Activated naive CD4-positive, alpha-beta T cell treated with anti-CD3 and anti-CD28 coated beads, Interleukin-2, amount 50 U/mL, for 16 hours (primary cell): ENCODE measurements around the gene AGL.
A peak's percentile ranks its signal among the peaks of the same experiment; 100 is the strongest.
"Not testable (repeated sequence)": the region's sequence is repeated elsewhere in the genome, so short reads cannot be mapped to it uniquely, and the experiment has no call there.

Experiments
- DNase-seq: peaks from one replicate; pipeline ENCODE4 v3.0.0-alpha.2; 2020

The AGL gene

GRCh38 chr1:99849744-99850458 is at the start of gene AGL:
TSS of gene AGL (plus strand) at chr1:99850361. CDS start at chr1:99851043, 682 bp downstream.
- peak; percentile 88 for DNase-seq

GRCh38 chr1:99801584-99801983 is 48.6 kb upstream of the AGL start:
- no peak for DNase-seq

- DNase-seq, result no peak
These were observed 43.3 kb upstream of the AGL start for GRCh38 chr1:99806882-99807281.

- DNase-seq, result no peak
These were observed 41.6 kb upstream of the AGL start for GRCh38 chr1:99808391-99809115.

GRCh38 chr1:99811075-99811474 is 39.1 kb upstream of the AGL start:
- no peak for DNase-seq

GRCh38 chr1:99811747-99812146 is 38.4 kb upstream of the AGL start:
- DNase-seq, result no peak

- DNase-seq, result no peak
These were observed 35.7 kb upstream of the AGL start for GRCh38 chr1:99814373-99814900.

GRCh38 chr1:99816656-99817055 is 33.5 kb upstream of the AGL start:
- DNase-seq, result no peak

- no peak for DNase-seq
These were observed 32.0 kb upstream of the AGL start for GRCh38 chr1:99818063-99818699.

GRCh38 chr1:99820546-99820945 is 29.6 kb upstream of the AGL start:
- no peak for DNase-seq

GRCh38 chr1:99825098-99825497 is 25.1 kb upstream of the AGL start:
- no peak for DNase-seq

- DNase-seq, result no peak
These were observed 24.5 kb upstream of the AGL start for GRCh38 chr1:99825702-99826101.

GRCh38 chr1:99827970-99828369 is 22.2 kb upstream of the AGL start:
- DNase-seq, result no peak

GRCh38 chr1:99829269-99829668 is 20.9 kb upstream of the AGL start:
- DNase-seq, result no peak

GRCh38 chr1:99833911-99834310 is 16.2 kb upstream of the AGL start:
- DNase-seq, result not testable (repeated sequence)

GRCh38 chr1:99836171-99837103 is 13.7 kb upstream of the AGL start:
- DNase-seq, result not testable (repeated sequence)

- not testable (repeated sequence) for DNase-seq
These were observed 9.8 kb upstream of the AGL start for GRCh38 chr1:99840353-99840752.

- DNase-seq, result no peak
These were observed 6.4 kb upstream of the AGL start for GRCh38 chr1:99843760-99844159.

- DNase-seq, result not testable (repeated sequence)
These were observed 5.0 kb upstream of the AGL start for GRCh38 chr1:99845201-99845600.

GRCh38 chr1:99849413-99849743 is 783 bp upstream of the AGL start:
- DNase-seq, result no peak

GRCh38 chr1:99850459-99851291 is 514 bp downstream of the AGL start:
- no peak for DNase-seq
